GM12864 (cell line): ENCODE measurements around the gene TNPO2.
A peak's percentile ranks its signal among the peaks of the same experiment; 100 is the strongest.
"Not testable (repeated sequence)": the region's sequence is repeated elsewhere in the genome, so short reads cannot be mapped to it uniquely, and the experiment has no call there.

Source experiments
- DNase-seq: peaks from one replicate; pipeline ENCODE4 v3.0.0-alpha.2; 2011; ENCODE audit warnings: low read depth
- H3K4me3 ChIP-seq: 2 replicates; pipeline ENCODE4 v1.5.1; 2011; ENCODE audit warnings: mild to moderate bottlenecking, low read depth, low read length, control low read depth
- CTCF ChIP-seq: IDR thresholded peaks from 2 replicates; pipeline ENCODE4 v1.5.1; 2011; ENCODE audit warnings: low read depth, mild to moderate bottlenecking, moderate library complexity, low read length, control low read depth, inconsistent platforms; ENCODE audit errors: missing control alignments

Gene TNPO2

GRCh38 chr19:12726988-12727316 is 3.2 kb upstream of the TNPO2 start:
- no peak for TF ChIP-seq CTCF
- no peak for DNase-seq

GRCh38 chr19:12725612-12726011 is 1.9 kb upstream of the TNPO2 start:
- not testable (repeated sequence) for DNase-seq, H3K4me3 ChIP-seq

More at GRCh38 chr19:12726988-12727316, 3.2 kb upstream of the TNPO2 start:
- no peak overlapping the region for H3K4me3 ChIP-seq

GRCh38 chr19:12723381-12723640 is 421 bp downstream of the TNPO2 start:
- no peak for TF ChIP-seq CTCF
- peak overlapping the region; percentile 96 for H3K4me3 ChIP-seq
- no peak for DNase-seq

GRCh38 chr19:12722566-12723380 is 959 bp downstream of the TNPO2 start:
- peak overlapping the region; percentile 96 for H3K4me3 ChIP-seq
- DNase-seq: peak; percentile 97
- TF ChIP-seq CTCF: no peak

- H3K4me3 ChIP-seq: peak overlapping the region; percentile 96
- no peak for TF ChIP-seq CTCF
- no peak for DNase-seq
These were observed 1.8 kb downstream of the TNPO2 start for GRCh38 chr19:12721656-12722565.

- peak overlapping the region; percentile 96 for H3K4me3 ChIP-seq
- DNase-seq: no peak
- TF ChIP-seq CTCF: no peak
These were observed 2.7 kb downstream of the TNPO2 start for GRCh38 chr19:12720851-12721655.

- H3K4me3 ChIP-seq: peak overlapping the region; percentile 96; the same call in 1 of the 2 replicates
- TF ChIP-seq CTCF: no peak
- DNase-seq: no peak
These were observed 3.4 kb downstream of the TNPO2 start for GRCh38 chr19:12720296-12720695.
